ENCODE results near the gene VSTM4.
A peak's percentile ranks its signal among the peaks of the same experiment; 100 is the strongest.

VSTM4 gene

DNA sequence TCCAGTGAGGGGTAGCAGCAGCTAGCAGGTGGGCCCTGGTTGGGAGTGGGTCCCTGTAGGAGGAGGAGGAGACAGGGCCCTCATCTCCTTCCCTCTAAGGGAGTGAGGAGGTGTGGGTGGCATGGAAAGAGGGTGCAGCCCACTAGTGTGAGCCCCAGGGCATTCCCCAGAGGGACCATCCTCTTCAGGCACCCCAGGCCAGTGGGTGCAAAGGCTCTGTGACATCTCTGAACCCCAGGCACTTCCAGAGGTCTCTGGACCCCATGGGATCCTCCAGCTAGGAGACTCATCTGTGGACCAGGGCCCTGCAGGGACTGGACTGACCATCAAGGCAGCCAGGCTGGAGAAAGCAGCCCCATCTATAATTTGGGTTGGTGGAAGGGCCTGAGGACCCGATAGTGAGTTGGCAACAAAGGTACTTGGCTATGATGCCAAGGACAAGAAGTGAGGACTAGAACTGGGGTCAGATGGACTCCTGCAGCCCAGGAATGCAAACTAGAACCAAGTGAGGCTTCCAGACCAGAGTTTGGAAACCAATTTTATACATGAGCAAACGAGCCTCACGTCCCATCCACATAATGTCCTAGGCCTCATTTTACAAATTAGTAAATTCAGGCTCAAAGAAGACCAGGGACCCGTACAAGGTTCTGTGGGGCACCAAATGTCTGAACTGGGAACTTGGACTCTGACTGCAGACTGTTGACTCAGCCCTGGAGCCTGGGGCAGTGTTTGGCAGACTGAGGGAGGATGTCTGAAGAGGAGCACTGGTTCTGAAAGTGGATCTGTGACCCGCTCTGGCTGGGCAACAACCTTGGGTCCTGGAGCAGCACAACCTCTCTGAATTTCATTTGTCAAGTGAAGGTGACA, 1.4 kb upstream of the VSTM4 start:
- no peak for DNase-seq (ENCODE audit: low spot score)

DNA sequence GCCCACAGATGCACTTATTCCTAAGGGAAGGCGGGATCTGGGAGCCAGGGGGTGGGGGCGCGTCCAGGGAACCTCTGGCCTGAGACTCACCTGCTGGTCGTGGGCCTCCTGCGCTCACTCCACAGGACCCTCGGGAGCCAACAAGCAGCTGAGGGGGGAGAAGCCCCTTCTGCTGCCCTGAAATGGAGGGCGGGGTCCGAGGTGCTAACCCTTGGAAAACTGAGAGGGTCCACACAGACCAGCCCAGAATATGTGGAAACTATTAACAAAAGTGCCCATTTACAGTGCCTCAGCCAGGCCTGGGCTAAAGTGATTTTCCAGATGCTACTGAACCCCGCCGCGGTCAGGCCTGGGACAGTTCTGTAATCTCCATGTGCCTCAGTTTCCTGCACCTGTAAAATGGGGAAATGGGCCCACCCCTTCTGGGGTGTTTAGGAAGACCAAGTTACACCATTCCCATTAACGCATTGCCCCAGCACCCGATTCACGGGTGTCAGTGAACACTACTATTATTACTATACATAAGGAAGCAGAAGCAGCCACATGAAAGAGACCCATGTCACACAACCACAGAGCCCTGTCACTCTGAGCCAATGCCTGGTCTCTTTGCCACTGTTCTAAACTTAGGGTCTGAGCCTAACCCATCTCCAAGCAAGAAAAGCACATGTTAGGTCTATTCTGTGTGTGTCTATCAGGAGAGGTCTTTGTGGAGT, 630 bp upstream of the VSTM4 start:
- DNase-seq (ENCODE audit: low spot score): no peak

DNA sequence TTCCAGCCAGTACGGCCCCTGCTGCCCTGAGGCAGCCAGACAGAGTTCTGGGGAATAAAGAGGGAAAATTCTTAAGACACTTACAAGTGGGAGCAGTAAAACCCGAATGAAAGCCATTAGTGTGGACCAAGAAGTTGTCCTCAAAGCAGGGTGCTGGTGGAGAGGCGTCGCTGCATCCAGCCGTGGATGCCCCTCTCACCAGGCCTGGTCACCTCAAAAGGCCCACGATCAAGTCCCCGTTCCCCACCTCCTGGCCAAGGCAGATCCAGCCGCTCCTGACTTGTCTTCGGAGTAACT, 656 bp downstream of the VSTM4 start:
- no peak for DNase-seq (ENCODE audit: low spot score)

DNA sequence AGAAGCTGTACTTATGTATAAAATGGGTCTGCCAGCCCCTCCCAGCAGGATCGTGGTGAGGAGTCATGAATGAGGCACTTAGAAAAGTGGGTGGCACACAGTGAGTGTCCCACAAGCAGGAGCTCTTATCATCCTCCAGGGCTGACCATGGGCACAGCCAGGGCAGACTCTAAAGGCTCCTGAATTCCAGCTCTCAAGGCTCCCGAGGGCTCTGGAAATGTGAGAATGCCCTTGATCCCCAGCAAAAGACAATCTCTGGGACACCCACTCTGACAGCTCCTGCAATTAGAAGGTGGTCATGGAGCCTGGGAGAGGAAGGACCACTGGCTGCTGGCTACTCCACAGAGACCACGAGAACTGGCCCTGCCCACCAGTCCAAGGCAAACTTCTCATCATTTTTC, 1.6 kb downstream of the VSTM4 start:
- peak; percentile 41 for DNase-seq (ENCODE audit: low spot score)

DNA sequence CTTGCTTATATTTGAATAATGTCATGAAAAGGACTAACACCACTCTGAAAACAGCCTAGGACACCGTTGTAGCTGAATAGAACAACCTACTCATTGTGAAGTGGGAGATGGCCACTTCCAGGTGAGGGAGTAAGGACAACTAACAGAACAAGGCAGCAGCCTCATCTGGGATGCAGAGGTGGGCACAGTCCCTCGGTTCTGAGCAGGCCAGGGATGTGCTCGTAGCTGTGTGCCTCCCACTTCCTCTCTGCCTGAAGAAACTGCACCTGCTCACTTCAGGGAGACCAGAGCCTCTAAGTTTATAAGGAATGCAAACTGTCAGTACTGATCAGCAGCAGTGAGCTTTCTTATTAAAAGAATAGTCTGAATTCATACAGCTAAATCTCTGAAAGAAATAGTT, 2.5 kb downstream of the VSTM4 start:
- DNase-seq (ENCODE audit: low spot score): no peak

DNA sequence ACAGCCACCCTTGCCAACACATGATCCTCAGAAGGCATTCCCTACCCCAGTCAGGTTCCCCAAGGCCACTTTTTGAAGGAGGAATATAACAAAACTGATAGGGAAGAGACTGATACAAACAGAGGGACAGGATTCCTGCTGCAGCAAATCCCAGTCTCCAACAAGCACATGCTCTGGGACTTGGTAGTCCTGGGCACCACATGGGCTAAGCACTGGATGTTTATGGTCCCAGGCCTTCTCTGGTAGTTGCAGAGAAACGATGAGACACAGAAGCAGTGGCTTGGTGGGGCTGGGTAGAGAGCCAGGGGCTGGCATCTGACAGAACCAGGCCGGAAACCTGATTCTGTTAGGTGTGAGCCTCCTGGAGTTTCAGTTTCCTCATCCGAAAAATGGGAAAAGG, 3.2 kb downstream of the VSTM4 start:
- no peak for DNase-seq (ENCODE audit: low spot score)

DNA sequence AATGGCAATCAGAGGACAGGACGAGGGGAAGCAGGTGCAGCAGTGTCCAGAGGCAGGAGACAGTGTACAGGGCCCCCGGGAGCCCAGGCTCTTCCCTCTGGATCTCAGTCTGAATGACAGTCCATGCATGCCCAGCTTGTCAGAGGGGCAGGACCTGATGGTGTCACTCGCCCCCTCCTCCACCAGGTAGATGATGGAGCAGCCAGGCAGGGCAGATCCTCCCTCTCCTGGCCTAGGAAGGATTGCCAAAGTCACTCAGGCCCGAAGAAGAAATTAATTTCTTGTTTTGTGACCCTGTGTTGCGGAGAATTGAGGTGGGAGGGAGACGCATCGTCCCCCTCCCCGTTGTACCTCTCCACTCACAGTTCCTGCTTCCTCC, 4.0 kb downstream of the VSTM4 start:
- no peak for DNase-seq (ENCODE audit: low spot score)

DNA sequence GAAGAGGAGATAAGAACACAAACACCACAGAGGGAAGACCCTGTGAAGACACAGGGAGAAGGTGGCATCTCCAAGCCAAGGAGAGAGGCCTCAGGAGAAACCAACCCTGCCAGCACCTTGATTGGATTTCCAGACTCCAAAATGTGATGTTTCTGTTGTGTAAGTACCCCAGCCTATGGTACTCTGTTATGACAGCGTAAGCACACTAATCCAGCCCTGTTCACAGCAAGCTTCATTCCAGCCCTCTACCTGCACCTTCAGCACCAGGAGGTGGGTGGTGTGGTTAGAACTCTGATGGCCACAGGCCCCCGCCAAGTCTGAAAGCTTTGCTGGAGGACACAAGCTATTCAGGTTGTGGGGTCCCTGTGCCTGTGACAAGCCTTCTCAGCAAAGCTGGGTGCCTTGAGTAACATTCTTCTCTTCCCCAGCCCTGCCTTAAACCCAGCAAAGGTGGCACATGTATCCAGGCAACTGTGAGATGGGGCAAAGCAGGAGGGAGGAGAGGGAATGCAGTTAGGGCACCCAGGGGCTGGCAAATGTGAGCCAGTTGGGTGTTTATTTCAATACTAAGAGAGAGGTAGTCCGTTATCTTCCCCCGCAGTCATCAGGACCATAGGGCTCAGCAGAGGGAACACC, 4.5 kb downstream of the VSTM4 start:
- no peak for DNase-seq (ENCODE audit: low spot score)

DNA sequence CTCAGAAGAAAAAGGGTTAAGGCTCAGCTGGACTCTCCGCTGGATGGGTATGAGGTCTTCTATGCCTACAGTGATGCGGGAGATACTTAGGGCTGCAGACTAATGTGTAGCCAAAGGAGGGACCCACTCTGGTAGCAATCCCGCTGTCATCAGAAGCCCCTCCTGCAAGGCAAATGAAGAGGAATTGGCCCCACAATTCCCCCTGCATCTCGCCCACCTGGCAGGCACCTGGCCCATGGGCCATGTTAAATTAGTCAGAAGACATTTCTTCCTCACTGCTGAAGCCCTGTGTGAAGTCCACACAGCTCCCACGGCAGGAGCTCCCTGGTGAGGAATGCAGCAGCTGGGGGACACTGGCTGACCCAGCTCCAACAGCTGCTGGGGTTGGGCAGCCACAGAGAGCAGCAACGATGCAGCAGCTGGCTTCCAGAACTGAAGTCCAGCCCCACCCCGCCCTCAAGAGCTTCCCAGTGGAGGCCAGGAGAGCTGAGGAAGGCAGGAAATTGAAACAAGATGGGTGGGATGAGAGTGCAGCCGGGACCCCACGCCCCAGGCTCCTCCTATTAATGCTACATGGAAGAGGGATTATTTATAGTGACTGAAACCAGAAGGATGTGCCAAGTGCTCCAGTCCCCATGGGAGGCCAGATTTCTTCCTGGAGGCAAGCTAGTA, 5.5 kb downstream of the VSTM4 start:
- peak; percentile 91 for DNase-seq (ENCODE audit: low spot score)

DNA sequence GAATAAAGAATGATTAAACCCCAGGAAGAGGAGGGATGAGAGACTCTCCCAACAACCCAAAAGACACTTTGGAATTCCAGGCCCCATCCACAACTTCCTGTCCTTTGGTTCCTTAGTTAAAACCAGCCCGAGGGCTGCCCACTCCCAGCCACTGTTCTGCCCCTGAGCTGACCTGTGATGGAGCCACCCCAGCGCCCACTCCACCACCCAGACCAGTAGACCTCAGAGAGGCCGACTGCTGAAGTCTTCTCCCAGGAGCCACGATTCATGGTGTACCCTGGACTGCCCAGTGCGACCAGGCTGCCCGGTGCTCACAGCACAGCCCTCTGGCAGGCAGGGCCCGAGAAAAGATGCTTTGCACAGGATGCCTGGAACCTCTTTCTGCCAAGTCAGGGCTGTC, 6.7 kb downstream of the VSTM4 start:
- DNase-seq (ENCODE audit: low spot score): no peak

DNA sequence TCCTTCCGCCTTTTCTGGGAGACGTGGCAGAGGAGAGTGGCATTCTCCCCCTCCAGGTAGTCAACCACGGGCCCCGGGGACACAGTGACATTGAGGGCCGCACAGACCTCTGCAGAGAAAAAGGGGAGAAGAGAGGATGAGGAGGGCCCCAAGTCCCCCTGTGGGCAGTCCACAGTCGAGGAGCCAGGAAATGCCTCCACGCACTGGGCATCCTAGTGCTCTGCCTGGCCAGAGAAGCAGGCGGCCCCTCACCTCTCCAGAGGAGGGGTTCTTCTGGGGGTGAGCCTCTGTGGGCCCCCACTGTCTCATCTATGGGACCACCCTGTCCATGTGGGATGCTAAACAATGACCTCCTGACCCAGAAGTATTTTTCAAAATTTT, 7.4 kb downstream of the VSTM4 start:
- no peak for DNase-seq (ENCODE audit: low spot score)

DNA sequence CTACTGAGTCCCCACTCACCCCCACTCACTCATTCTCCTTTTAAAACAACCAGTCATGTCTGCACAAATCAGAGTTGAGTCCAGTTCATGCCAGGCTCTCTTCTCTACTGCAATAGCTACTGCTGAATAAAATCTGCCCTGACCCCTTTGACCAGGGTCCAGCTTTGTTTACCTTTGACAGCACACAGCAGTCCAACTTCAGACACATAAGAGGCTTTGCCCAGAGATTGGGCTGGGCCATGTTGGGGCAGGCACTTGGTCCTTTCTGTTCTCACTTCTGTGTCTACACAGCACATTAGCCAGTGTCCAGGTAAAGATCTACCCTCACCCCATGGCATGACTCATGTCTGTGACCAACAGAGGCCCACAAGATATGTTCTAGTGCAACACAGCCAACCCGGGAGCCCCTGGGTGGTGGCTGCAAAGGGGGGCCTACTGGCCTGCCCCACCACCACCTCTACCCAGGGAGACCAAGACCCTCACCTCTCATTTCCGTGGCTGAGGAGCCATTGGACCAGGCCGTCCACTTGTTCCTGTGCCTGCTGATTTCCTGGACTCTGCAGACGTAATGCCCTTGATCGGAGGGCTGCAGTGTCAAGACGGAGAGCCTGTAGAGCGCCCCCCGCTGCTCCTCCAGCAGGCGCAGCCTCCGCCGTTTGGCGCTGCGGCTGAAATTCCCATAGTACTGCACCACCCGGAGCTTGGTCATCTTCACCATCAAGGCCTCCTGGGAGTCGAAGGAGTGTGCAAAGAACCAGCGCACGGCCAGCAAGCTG, 8.0 kb downstream of the VSTM4 start:
- DNase-seq (ENCODE audit: low spot score): no peak

DNA sequence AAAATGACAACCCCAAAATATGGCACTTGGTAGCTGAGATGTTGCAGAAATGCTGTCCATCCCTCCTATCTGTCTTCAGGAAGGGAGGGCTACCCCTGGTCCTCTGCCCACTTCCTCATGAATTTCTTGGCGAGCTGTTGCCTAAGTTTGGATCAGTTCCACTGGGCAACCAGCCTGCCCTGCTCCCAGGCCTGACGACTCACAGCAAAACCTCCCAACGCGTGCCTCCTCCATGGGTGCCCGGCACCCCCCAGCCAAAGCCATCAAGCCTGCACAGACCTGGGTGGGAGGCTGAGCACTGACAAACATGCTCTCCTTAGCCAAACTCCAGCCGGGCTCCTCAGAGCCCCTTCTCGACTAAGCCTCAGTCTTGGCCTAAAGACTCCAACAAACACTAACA, 8.9 kb downstream of the VSTM4 start:
- DNase-seq (ENCODE audit: low spot score): peak; percentile 48

DNA sequence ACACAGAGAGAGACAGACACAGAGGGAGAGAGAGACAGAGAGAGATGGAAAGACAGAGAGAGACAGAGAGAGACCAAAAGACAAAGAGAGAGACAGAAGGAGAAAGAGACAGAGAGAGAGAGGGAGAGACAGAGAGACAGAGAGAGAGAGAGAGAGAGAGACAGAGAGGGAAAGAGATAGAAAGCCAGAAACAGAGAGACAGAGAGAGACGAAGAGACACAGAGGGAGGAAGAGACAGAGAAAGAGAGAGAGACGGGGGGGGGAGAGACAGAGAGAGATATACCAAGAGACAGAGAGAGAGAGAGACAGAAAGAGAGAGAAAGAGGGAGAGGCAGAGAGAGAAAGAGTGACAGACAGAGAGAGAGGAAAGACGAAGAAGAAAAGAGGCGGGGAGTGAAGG, 10.2 kb downstream of the VSTM4 start:
- DNase-seq (ENCODE audit: low spot score): no peak

DNA sequence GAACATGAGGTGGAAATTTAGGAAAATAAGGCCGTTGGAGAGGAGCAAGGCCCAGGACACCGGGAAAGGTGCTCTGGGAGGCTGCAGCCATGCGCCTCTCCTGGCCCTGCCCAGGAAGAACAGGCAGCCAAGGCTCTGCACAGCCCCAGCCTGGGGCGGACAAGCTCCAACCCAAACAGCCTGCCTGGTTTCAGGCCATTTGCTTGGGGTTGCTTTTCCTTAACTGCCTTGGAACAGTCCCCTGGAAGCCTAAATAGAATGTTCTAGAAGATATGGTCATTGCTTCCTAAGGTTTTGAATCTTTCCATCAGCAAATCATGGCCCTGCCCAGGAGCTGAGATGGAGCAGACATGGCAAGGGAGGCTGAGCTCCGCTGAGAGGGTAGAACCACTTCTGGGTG, 11.0 kb downstream of the VSTM4 start:
- no peak for DNase-seq (ENCODE audit: low spot score)

DNA sequence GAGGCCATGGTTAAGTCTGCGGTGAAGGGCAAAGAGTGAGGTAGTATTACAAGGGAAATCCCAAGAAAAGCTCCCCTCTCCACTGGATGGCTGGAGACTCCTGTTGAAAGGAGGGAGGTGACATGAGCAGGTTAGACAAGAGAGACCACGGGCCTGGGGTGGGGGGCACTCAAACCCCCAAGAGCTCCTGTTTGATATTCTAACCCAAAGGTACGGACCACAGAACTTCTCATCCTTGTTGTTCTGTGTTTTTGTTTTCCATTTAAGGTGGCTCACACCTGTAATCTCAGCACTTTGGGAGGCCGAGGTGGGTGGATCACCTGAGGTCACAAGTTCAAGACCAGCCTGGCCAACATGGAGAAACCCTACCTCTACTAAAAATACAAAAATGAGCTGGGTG, 11.6 kb downstream of the VSTM4 start:
- DNase-seq (ENCODE audit: low spot score): no peak

DNA sequence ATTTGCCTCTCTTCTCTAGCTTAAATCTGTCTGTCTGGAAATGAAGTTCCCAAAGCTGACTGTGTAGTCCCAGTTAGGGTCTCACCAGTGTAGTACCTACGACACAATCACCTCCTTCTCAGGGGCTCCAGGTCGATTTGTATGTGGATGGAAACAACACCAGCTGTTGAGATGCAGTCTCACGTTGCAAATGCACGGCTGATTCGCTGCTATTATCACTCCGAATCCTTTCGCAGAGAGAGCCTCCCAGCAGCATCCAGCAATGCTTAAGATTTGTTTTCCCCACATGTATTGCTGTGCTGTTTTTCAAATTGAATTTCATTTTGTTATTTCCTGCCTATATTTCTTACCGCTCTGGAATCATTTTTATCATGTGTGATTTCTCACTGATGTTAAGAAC, 16.3 kb downstream of the VSTM4 start:
- DNase-seq (ENCODE audit: low spot score): no peak

DNA sequence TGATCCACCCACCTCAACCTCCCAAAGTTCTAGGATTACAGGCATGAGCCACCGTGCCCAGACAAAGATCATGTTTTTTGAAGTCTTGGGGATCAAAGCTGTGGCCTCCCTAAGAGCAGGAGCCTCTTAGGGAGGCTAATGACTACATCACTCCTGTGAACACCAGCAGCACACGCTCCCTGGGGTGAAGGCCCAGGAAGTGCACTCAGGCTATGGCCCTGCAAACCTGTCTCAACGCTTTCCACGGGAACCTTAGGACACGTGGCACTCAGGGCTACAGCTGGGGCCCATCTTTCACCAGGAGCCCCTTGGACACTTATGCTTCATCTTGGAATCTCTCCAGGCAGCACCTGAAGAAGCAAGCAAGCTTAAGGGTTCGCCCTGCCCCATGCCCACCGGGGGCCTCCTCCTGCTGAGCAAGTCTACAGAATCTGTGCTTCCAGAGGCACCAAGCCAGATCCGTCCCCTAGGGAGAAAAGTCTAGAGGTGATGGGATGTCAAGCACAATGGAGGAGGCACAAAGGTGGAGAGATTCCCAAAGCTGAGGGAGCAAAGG, 18.4 kb downstream of the VSTM4 start:
- DNase-seq (ENCODE audit: low spot score): no peak

DNA sequence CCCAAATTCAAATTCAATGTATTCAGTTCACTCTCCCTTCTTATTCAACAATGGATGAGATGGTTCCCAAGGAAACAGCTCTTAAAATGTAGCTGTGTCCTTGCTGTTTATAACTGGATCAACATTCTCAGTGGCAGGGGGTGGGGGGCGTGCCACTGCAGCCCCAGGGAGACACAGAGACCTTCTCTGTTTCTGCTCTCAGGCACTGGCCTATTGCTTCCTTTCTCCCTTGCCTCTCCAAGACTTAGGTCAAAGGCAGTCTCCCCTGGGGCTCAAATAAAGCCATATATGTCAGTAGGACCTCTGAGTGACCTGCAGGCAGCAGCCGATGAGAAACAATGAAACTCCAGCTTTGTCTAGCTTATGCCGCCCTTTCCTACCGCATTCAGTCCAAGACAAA, 20.7 kb downstream of the VSTM4 start:
- DNase-seq (ENCODE audit: low spot score): no peak

DNA sequence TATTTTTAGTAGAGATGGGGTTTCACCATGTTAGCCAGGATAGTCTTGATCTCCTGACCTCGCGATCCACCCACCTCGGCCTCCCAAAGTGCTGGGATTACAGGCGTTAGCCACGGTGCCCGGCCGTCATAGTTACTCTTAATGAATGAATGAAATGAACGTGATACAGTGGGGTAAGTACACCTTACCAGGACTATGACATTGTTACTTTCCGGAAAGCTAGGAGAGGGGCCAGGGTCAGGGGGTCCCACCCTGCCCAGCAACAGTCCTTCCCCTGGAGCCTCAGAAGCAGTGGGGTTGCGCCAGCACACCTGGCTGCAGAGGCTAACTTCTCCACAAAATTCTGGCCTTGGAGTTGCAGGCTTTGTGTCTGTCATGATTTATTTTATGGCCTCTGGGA, 21.4 kb downstream of the VSTM4 start:
- DNase-seq (ENCODE audit: low spot score): no peak

DNA sequence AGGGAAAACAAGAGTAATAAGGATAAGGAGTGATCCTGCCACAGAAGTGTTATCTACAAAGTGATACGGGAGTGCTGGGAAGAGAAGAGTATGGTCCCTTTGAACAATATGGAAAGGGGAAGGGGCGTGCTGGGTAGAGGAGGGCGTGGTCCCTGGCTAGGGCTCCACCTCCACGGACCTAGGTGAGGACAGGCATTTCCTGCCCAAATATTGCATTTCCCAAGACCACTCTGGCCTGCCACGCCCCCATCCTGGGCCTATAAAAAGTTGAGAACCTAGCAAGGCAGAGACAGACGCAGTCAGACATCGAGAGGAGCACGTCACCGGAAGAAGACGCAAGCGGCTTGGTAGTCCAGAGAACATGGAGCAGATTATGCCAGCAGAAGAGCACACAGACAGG, 22.8 kb downstream of the VSTM4 start:
- DNase-seq (ENCODE audit: low spot score): no peak

Data from AG20443 (cell line).